ENCODE results near the gene PTPN13.
"Not testable (repeated sequence)": the region's sequence is repeated elsewhere in the genome, so short reads cannot be mapped to it uniquely, and the experiment has no call there.

Gene PTPN13

DNA sequence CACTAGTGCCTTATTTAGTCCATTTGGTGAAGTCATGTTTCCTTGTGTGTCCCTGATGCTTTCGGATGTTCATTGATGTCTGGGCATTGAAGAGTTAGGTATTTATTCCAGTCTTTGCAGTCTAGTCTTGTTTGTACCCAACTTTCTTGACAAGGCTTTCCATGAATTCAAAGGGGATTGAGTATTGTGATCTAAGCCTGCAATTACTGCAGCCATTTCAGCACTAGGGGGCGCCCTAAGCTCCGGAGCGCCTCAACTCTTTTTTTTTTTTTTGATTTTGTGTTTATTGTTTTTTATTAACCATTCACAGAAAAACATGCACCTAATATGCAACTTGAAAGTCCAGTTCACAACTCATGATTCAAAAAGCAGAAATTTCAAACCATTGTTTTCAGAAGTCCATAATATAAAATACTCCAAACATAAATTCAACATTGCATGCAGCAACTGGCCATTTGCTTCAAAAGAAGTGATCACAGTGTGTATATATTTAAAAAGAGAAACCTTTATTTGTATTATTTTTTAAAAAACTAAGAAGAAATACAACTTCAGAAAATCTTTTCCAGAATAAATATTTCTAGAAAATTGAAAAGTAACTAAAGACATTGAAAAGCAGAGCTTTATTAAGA is 59.2 kb downstream of the PTPN13 start:
- no peak for DNase-seq

DNA sequence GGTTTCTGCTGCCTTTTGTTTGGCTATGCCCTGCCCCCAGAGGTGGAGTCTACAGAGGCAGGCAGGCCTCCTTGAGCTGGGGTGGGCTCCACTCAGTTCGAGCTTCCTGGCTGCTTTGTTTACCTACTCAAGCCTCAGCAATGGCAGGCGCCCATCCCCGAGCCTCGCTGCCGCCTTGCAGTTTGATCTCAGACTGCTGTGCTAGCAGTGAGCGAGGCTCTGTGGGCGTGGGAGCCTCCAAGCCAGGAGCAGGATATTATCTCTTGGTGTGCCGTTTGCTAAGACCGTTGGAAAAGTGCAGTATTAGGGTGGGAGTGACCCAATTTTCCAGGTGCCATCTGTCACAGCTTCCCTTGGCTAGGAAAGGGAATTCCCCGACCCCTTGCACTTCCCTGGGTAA is 62.7 kb downstream of the PTPN13 start:
- DNase-seq = not testable (repeated sequence)

- no peak for DNase-seq
Measured at GRCh38 chr4:86657382-86657781, 63.3 kb downstream of the PTPN13 start.

DNA sequence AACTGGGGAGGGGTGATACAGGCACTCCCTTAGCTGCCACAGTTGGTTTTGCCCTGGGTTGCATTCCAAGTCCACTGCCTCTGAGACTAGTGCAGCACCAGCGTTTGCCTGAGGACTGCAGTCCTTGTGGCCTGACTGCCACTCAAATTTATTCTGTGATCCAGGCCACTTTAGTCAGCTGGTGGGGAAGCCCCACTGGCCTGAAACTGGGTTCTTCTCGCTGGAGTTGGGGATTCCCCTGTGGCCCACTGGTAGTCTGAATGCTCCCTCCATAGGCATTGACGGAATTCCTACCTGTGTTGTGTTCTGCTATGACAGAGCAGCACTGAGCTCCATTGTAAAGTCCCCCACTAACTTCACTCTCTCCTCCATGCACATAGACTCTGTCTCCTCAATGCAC is 63.8 kb downstream of the PTPN13 start:
- DNase-seq = no peak

DNA sequence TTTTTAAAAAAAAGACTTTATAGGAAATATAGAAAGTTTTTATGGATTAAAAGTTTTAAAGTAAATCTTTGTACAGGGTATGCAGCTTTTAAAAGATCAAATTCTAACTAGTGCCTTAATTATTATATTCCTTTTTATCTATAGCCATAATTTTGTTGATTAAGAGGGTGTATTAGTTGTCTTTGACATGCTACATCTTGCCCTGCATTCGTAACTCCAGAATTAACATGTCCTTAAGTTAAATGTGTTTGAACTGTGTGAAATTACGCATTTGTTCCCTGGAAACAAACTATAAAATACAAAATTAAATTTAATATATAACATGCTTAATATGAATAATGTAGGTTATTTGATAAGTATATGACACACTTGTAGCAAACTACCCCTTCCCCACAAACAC is 66.3 kb downstream of the PTPN13 start:
- DNase-seq = no peak

GRCh38 chr4:86661006-86661405 is 66.9 kb downstream of the PTPN13 start:
- DNase-seq = no peak

- no peak for DNase-seq
Measured at GRCh38 chr4:86661418-86661817, 67.3 kb downstream of the PTPN13 start.

GRCh38 chr4:86664959-86665358 is 70.8 kb downstream of the PTPN13 start:
- DNase-seq = no peak

DNA sequence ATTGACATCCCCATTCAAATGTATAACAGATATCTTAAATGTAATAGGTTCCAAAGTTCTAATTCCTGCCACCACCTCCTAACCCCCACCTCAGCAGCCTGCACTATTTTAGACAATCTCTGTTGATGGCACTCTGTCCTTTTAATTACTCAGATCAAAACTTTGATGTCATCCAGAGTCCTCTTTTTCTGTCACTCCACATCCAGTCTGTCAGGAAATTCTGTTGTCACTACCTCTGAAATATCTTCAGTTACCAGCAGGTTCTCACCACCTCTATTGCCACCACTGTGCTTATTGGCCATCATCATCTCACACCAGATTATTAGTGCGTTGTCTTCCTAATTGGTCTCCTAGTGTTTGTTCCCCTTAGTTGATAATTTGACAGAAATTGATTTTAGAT is 76.2 kb downstream of the PTPN13 start:
- no peak for DNase-seq

DNA sequence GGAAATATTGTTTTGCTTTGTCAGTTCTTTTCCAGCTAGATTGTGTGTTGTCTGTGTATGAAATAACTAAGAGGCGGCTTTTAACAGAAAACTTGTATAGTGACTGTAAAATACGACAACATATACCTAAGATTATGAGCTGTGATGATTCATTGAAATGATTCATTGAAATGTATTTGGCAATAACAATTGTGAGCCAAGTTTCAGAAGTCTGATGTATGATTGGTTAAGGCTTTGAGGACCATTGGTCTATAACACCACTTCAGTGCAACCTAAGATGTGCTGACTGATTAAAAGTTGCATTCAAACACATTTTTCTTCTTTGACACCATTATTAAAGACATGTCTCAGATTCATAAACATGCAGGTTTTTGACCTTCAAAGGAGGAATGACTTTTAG is 76.6 kb downstream of the PTPN13 start:
- DNase-seq = no peak

- DNase-seq = no peak
Measured at GRCh38 chr4:86675548-86675947, 81.4 kb downstream of the PTPN13 start.

GRCh38 chr4:86678796-86679195 is 84.7 kb downstream of the PTPN13 start:
- no peak for DNase-seq

DNA sequence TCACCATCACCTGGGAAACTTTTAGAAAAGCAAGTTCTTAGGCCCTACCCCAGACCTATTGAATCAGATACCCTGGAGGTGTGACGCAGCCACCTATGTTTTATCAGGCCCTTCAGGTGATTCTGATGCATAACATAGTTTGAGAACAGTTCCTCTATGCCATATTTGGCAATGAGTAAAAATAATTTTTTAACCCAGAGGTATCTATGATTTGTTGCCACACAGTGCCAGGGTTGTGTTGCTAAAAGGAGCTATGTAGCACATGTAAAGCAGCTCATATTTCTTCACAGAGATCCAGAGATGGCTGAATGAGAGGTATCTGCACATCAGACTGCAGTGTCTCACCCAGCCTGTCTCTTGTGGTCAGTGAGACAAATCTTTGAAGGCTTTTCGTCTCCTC is 85.3 kb downstream of the PTPN13 start:
- DNase-seq = no peak

- no peak for DNase-seq
Measured at GRCh38 chr4:86683167-86683566, 89.1 kb downstream of the PTPN13 start.

GRCh38 chr4:86683983-86684382 is 89.9 kb downstream of the PTPN13 start:
- no peak for DNase-seq

- DNase-seq = no peak
Measured at GRCh38 chr4:86685401-86685800, 91.3 kb downstream of the PTPN13 start.

GRCh38 chr4:86686741-86687140 is 92.6 kb downstream of the PTPN13 start:
- no peak for DNase-seq

- DNase-seq = no peak
Measured at GRCh38 chr4:86688026-86688425, 93.9 kb downstream of the PTPN13 start.

DNA sequence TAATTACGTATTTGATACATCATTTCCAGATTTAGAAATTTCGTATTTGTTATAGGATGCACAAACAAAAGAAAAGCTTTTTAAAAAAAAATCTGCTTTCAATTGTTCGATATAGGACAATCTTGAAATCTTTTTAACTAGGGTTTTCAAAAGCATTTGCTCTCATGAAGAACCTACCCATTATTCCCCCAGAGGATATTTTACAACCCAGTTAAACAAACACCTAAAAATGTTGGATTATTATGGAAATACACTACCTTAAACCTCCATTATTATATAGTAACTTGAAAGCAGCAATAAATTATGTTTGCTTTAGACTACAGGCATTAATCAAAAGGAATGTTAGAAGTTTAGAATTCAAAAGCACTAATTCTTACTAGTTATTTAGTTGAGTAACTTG is 110.5 kb downstream of the PTPN13 start:
- DNase-seq = no peak

GRCh38 chr4:86706923-86707597 is 112.9 kb downstream of the PTPN13 start:
- no peak for DNase-seq

DNA sequence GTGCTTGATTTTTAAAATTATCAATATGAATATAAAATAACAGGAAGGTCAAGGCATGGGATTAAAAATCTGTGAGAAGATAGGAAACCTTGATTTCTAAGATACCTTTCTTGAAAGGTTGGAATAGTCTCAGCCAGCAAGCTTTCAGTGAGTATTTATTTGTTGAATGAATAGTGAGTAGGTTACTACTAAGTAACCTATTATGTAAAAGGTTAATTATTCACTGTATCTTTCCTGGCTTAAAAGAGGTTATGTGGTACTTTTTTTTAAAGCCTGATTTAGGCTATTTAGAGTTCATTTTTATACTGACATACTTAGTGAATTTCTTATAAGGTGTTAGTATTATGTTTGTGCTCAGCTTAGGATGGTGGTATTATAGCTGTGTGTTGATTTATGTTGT is 123.5 kb downstream of the PTPN13 start:
- no peak for DNase-seq

DNA sequence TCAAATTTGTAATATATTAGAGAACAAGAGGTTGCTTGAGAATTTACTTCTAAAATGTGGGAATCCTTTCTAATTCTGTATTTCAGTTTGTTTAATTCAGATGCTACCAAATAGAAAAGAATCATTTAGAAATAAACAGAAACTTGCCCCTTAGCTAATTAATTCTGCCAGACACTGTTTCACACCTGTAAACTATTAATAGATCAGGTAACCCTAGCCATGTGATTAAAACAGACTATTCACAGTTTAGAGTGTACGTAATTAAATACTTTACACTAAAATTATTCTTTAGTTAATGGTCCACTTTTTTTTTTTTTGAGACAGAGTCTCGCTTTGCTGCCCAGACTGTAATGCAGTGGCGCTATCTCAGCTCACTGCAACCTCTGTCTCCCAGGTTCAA is 124.0 kb downstream of the PTPN13 start:
- no peak for DNase-seq

DNA sequence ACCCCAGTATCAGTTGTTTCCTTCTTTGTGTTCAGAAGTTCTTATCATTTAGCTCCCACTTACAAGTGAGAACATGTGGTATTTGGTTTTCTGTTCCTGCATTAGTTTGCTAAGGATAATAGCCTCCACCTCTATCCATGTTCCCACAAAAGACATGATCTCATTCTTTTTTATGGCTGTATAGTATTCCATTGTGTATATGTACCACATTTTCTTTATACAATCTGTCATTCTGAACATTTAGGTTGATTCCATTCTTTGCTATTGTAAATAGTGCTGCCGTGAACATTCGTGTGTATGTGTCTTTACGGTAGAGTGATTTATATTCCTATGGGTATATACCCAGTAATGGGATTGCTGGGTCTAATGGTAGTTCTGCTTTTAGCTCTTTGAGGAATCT is 125.0 kb downstream of the PTPN13 start:
- not testable (repeated sequence) for DNase-seq

GRCh38 chr4:86720508-86721068 is 126.5 kb downstream of the PTPN13 start:
- no peak for DNase-seq

- DNase-seq = no peak
Measured at GRCh38 chr4:86721412-86721811, 127.3 kb downstream of the PTPN13 start.

All from activated naive CD4-positive, alpha-beta T cell (primary cell).